Loucy (cell line): Measurements from ENCODE around the gene ZNHIT6.

Experiments
- CTCF ChIP-seq: fragments of 200-600 bp; sonication (generic); conservative IDR thresholded peaks from 2 replicates; pipeline ENCODE4 v1.5.1; 2014; ENCODE audit warnings: mild to moderate bottlenecking, antibody characterized with exemption, low read length
- EZH2phosphoT487 ChIP-seq: fragments of 200-600 bp; IDR thresholded peaks from 2 replicates; pipeline ENCODE4 v1.6.1; 2018; ENCODE audit warnings: antibody characterized with exemption, mild to moderate bottlenecking, moderate library complexity, borderline replicate concordance

- TF ChIP-seq EZH2phosphoT487: no peak
- TF ChIP-seq CTCF: no peak
Observed at GRCh38 chr1:85603086-85603880, 105.0 kb downstream of the ZNHIT6 start.
